Lung (tissue), 13 donors: Measurements from ENCODE around the gene OR7A17. TPM values are rescaled to one million over a fixed set of nuclear protein-coding genes. Genes with fewer than 3 reads are reported as not detected.

Source experiments
- ATAC-seq: fragments of 200-7000 bp; cut with Tn5 transposase; one replicate; pipeline ENCODE4 v1.9.1; 2020; ENCODE audit warnings: moderate number of reproducible peaks; ENCODE audit not compliant: insufficient read depth, low FRiP score
- DNase-seq, 3 donors: peaks; one replicate each; pipeline ENCODE4 v3.0.0-alpha.2; 2013 to 2017
- H3K27ac ChIP-seq, 2 donors: one replicate each; pipeline ENCODE4 v1.5.1; 2013; ENCODE audit warnings: mild to moderate bottlenecking in 2 of 2, moderate library complexity in 2 of 2, control low read depth in 1 of 2, inconsistent platforms in 1 of 2, low read depth in 1 of 2, low read length in 1 of 2
- H3K27me3 ChIP-seq, 3 donors: one replicate each; pipeline ENCODE4 v1.5.1; 2013; ENCODE audit warnings: low read length in 2 of 3; ENCODE audit not compliant: control insufficient read depth in 3 of 3, insufficient read depth in 3 of 3
- H3K36me3 ChIP-seq, 4 donors: one replicate each; pipeline ENCODE4 v1.5.1; 2013; ENCODE audit warnings: low read length in 4 of 4, mild to moderate bottlenecking in 1 of 4, moderate library complexity in 1 of 4; ENCODE audit not compliant: control insufficient read depth in 4 of 4, insufficient read depth in 4 of 4
- H3K4me1 ChIP-seq, 5 donors: one replicate each; pipeline ENCODE4 v1.5.1; 2013; ENCODE audit warnings: low read length in 5 of 5, mild to moderate bottlenecking in 2 of 5, moderate library complexity in 1 of 5; ENCODE audit not compliant: control insufficient read depth in 5 of 5, insufficient read depth in 5 of 5
- H3K4me3 ChIP-seq: one replicate; pipeline ENCODE4 v1.5.1; 2013; ENCODE audit warnings: mild to moderate bottlenecking, control low read depth, moderate library complexity
- H3K9ac ChIP-seq, 2 donors: one replicate each; pipeline ENCODE4 v1.5.1; 2013; ENCODE audit warnings: low read length in 2 of 2, control low read depth in 1 of 2; ENCODE audit not compliant: insufficient read depth in 1 of 2
- H3K9me3 ChIP-seq, 4 donors: one replicate each; pipeline ENCODE4 v1.5.1; 2013; ENCODE audit warnings: low read length in 3 of 4, mild to moderate bottlenecking in 1 of 4, moderate library complexity in 1 of 4; ENCODE audit not compliant: control insufficient read depth in 4 of 4, insufficient read depth in 3 of 4
- WGBS, 2 donors: extraction: QIAGEN DNeasy Blood & Tissue Kit; methylation state at CpG; one replicate each; pipeline ENCODE4 v1.1.7; 2013; 5-methylcytosine and 5-hydroxymethylcytosine counted together
- polyA plus RNA-seq, 2 donors: library from polyadenylated mRNA; stranded (reverse); fragments of 200-250 nt; gene quantifications; one replicate each; pipeline ENCODE4 v1.2.1, GENCODE V29; 2013
- small RNA-seq: library from RNA; depleted of rRNA; stranded (forward); fragments of <200 nt; gene quantifications from one replicate; pipeline ENCODE3, GENCODE V24; 2014; ENCODE audit warnings: low replicate concordance
- total RNA-seq, 2 donors: library from RNA; depleted of rRNA in 1 of 2; stranded (reverse); fragments of >200 nt in 1 of 2; gene quantifications; one replicate each; pipeline ENCODE4 v1.2.1, GENCODE V29; 2014 to 2021
- TF ChIP-seq, protein P1 (sequence below): IDR thresholded peaks from 2 replicates; pipeline ENCODE4 v1.5.1; 2012; ENCODE audit warnings: mild to moderate bottlenecking; ENCODE audit errors: control extremely low read depth, extremely low read depth
- donor health status: control.
- donor health status: control.
- donor health status: Bipolar disorder and iron deficiency.
- donor health status: healthy.
- donor health status: DM: yes; HTN: yes; CAD: no.

Gene OR7A17
- total and polyA plus RNA-seq, 4 donors: not detected

DNA sequence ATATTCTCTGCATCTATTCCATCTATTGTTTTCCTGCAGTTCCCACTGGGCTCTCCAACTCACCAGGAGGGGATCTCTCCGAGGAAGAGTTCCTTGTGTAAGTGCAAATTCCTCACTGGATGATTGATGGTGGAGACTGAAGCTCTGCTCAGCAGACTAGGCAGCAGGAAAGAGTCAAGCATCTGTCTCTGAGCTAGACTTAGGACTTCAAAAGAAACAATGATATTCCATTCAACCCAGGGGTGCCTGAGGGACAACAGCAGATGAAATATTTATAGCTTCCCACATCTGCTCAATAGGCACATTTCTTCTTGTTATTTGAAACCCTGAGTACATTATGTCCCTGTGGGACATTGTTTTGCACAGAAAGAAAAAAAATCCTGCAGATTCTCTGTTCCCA, 50.9 kb downstream of the OR7A17 start, which contains the start of the genes OR7A5 and OR7C1:
OR7A5 (minus strand) TSS at position 175 of the 400 bp plus-strand sequence. CDS start 6,944 bp downstream, outside the sequence.
OR7C1 (minus strand) TSS at position 175 of the 400 bp plus-strand sequence. CDS start 35,049 bp downstream, outside the sequence.
- DNase-seq: peak in 1 of 3 donors; percentile 0
- TF ChIP-seq, protein P1, sequence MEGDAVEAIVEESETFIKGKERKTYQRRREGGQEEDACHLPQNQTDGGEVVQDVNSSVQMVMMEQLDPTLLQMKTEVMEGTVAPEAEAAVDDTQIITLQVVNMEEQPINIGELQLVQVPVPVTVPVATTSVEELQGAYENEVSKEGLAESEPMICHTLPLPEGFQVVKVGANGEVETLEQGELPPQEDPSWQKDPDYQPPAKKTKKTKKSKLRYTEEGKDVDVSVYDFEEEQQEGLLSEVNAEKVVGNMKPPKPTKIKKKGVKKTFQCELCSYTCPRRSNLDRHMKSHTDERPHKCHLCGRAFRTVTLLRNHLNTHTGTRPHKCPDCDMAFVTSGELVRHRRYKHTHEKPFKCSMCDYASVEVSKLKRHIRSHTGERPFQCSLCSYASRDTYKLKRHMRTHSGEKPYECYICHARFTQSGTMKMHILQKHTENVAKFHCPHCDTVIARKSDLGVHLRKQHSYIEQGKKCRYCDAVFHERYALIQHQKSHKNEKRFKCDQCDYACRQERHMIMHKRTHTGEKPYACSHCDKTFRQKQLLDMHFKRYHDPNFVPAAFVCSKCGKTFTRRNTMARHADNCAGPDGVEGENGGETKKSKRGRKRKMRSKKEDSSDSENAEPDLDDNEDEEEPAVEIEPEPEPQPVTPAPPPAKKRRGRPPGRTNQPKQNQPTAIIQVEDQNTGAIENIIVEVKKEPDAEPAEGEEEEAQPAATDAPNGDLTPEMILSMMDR: no peak
- 34 to 55% methylated on average over 1 of the region's 1 CpG for WGBS, 2 donors
- ATAC-seq: no peak
- H3K36me3 ChIP-seq: no peaks in the 10 kb centered on the region
- no peaks in the 10 kb centered on the region for H3K4me1 ChIP-seq
- H3K9me3 ChIP-seq: peaks cover 0 to 2% (median 0%) of the 10 kb centered on the region in 4 donors
- no peak within 1 kb of the TSS for H3K27ac ChIP-seq
- H3K4me3 ChIP-seq: no peak within 1 kb of the TSS
- H3K9ac ChIP-seq: no peak within 1 kb of the TSS
- H3K27me3 ChIP-seq: no peaks in the 10 kb centered on the region

DNA sequence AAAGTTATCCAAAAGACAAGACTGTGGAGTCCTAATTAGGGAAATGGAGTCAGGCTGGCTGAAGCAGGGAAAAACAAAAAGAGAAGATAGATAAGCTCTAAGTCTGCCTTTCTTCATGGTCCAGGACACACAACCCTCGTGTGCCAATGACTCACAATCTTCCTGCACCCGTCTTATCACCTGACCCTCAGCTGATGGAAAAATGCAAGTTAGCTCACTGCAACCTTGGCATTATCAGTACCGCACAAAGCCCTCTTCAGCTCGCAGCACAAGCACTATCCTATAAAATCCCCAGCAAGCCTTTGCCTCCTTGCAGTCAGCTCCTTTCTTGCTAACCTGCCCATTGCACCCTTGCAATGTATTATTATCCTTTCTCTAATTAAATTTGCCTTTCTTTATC, 55.2 kb downstream of the OR7A17 start:
- DNase-seq (no peak), ATAC-seq (no peak)
- H3K27ac ChIP-seq: no peak overlapping the region
- no peak overlapping the region for H3K9ac ChIP-seq
- peaks cover 0 to 3% (median 0%) of the 10 kb centered on the region in 3 donors for H3K27me3 ChIP-seq
- no peak overlapping the region for H3K4me3 ChIP-seq
- peaks cover 0 to 2% (median under 1%) of the 10 kb centered on the region in 4 donors for H3K9me3 ChIP-seq
- H3K36me3 ChIP-seq: no peaks in the 10 kb centered on the region
- WGBS, 2 donors: 66 to 82% methylated on average over 4 of the region's 4 CpGs
- no peaks in the 10 kb centered on the region for H3K4me1 ChIP-seq
- TF ChIP-seq, protein P1: no peak

Small RNA genes lying within 50 kb of the gene (small RNA-seq; reads per million reads assigned to genes)
- gene OR7A18P: not detected

Other genes with a start within 250 kb of the OR7A17 start
- 1 to 10 TPM; 1.6 to 2.1 TPM for gene ADGRE3, start 211.3 kb downstream of the OR7A17 start, total RNA-seq
- 1 to 10 TPM; 1.5 to 1.9 TPM for gene ADGRE3, start 211.3 kb downstream of the OR7A17 start, polyA plus RNA-seq
- 10 to 100 TPM; 19.4 to 28.1 TPM for gene ZNF333, start 196.1 kb downstream of the OR7A17 start, total RNA-seq
- gene ZNF333, start 196.1 kb downstream of the OR7A17 start, polyA plus RNA-seq: 10 to 100 TPM; 10.7 to 13.7 TPM
- 10 to 100 TPM in 1 of 2 donors, 1 to 10 TPM in 1; 2.8 to 25.7 TPM for gene ADGRE2, start 107.6 kb downstream of the OR7A17 start, total RNA-seq
- gene ADGRE2, start 107.6 kb downstream of the OR7A17 start, polyA plus RNA-seq: 10 to 100 TPM in 1 of 2 donors, 1 to 10 TPM in 1; 4.1 to 40.2 TPM
- not detected for gene OR7A5, start 50.9 kb downstream of the OR7A17 start, total RNA-seq
- gene OR7A5, start 50.9 kb downstream of the OR7A17 start, polyA plus RNA-seq: not detected
- not detected for gene OR7C1, start 50.9 kb downstream of the OR7A17 start, total RNA-seq
- gene OR7C1, start 50.9 kb downstream of the OR7A17 start, polyA plus RNA-seq: under 1 TPM; under 0.01 to 0.01 TPM
- gene OR7A10, start 37.2 kb downstream of the OR7A17 start, total RNA-seq: not detected
- gene OR7A10, start 37.2 kb downstream of the OR7A17 start, polyA plus RNA-seq: not detected
- not detected for gene OR7C2, start 55.4 kb upstream of the OR7A17 start, total RNA-seq
- gene OR7C2, start 55.4 kb upstream of the OR7A17 start, polyA plus RNA-seq: not detected
- gene SLC1A6, start 93.7 kb upstream of the OR7A17 start, total RNA-seq: not detected
- not detected for gene SLC1A6, start 93.7 kb upstream of the OR7A17 start, polyA plus RNA-seq
- not detected for gene CASP14, start 163.3 kb upstream of the OR7A17 start, total RNA-seq
- not detected for gene CASP14, start 163.3 kb upstream of the OR7A17 start, polyA plus RNA-seq
- not detected for gene OR1I1, start 196.1 kb upstream of the OR7A17 start, total RNA-seq
- gene OR1I1, start 196.1 kb upstream of the OR7A17 start, polyA plus RNA-seq: not detected
- 10 to 100 TPM; 17.0 to 26.9 TPM for gene SYDE1, start 221.3 kb upstream of the OR7A17 start, total RNA-seq
- gene SYDE1, start 221.3 kb upstream of the OR7A17 start, polyA plus RNA-seq: 10 to 100 TPM in 1 of 2 donors, 1 to 10 TPM in 1; 5.5 to 16.5 TPM